Measurements from ENCODE around the gene SLCO4A1.

SLCO4A1 gene

GRCh38 chr20:62647521-62648317 is 5.4 kb downstream of the SLCO4A1 start:
- H3K4me3 ChIP-seq: no peak overlapping the region
- peak overlapping the region in 12 of 21 experiments; percentile 8 to 63 (median 34) for H3K27ac ChIP-seq

GRCh38 chr20:62648318-62648995 is 6.2 kb downstream of the SLCO4A1 start:
- Histone ChIP-seq H3K4me3 (no peak overlapping the region), H3K27ac (peak overlapping the region in 5 of 21 experiments; percentile 22 to 63 (median 56))

- Histone ChIP-seq H3K27ac (peak overlapping the region in 2 of 21 experiments; percentile 35 to 56), H3K4me3 (no peak overlapping the region)
Observed at GRCh38 chr20:62649140-62649539, 6.8 kb downstream of the SLCO4A1 start.

GRCh38 chr20:62650551-62651284 is 8.4 kb downstream of the SLCO4A1 start:
- peak overlapping the region in 20 of 21 experiments; percentile 50 to 92 (median 86) for H3K27ac ChIP-seq
- peak overlapping the region in 1 of 7 experiments; percentile 28 for H3K4me3 ChIP-seq

- H3K27ac ChIP-seq: peak overlapping the region in 20 of 21 experiments; percentile 50 to 92 (median 86)
- H3K4me3 ChIP-seq: peak overlapping the region; percentile 8 to 30 (median 14)
Observed at GRCh38 chr20:62651285-62652021, 9.2 kb downstream of the SLCO4A1 start.

- H3K27ac ChIP-seq: peak overlapping the region; percentile 20 to 92 (median 86)
Observed at GRCh38 chr20:62652041-62652893, 10.0 kb downstream of the SLCO4A1 start.

GRCh38 chr20:62652894-62653305 is 10.6 kb downstream of the SLCO4A1 start:
- Histone ChIP-seq H3K4me3 (peak overlapping the region in 3 of 7 experiments; percentile 8 to 30 (median 28)), H3K27ac (peak overlapping the region; percentile 20 to 92 (median 86))

More at GRCh38 chr20:62652041-62652893, 10.0 kb downstream of the SLCO4A1 start:
- peak overlapping the region; percentile 5 to 30 (median 14) for H3K4me3 ChIP-seq

- peak overlapping the region in 19 of 21 experiments; percentile 76 to 92 (median 86) for H3K27ac ChIP-seq
- no peak overlapping the region for H3K4me3 ChIP-seq
Observed at GRCh38 chr20:62653373-62653772, 11.1 kb downstream of the SLCO4A1 start.

GRCh38 chr20:62653951-62654685 is 11.8 kb downstream of the SLCO4A1 start:
- no peak overlapping the region for H3K4me3 ChIP-seq
- peak overlapping the region in 3 of 21 experiments; percentile 34 to 88 (median 80) for H3K27ac ChIP-seq

- H3K4me3 ChIP-seq: no peak overlapping the region
- peak overlapping the region in 1 of 21 experiments; percentile 14 for H3K27ac ChIP-seq
Observed at GRCh38 chr20:62655282-62656196, 13.2 kb downstream of the SLCO4A1 start.

- no peak overlapping the region for H3K27ac ChIP-seq
- no peak overlapping the region for H3K4me3 ChIP-seq
Observed at GRCh38 chr20:62656197-62656918, 14.1 kb downstream of the SLCO4A1 start.

- no peak overlapping the region for H3K4me3 ChIP-seq
- no peak overlapping the region for H3K27ac ChIP-seq
Observed at GRCh38 chr20:62656919-62657588, 14.8 kb downstream of the SLCO4A1 start.

- no peak overlapping the region for H3K27ac ChIP-seq
Observed at GRCh38 chr20:62657589-62657942, 15.3 kb downstream of the SLCO4A1 start.

GRCh38 chr20:62657956-62658355 is 15.7 kb downstream of the SLCO4A1 start:
- no peak overlapping the region for H3K4me3 ChIP-seq

More at GRCh38 chr20:62657589-62657942, 15.3 kb downstream of the SLCO4A1 start:
- no peak overlapping the region for H3K4me3 ChIP-seq

GRCh38 chr20:62658593-62659178 is 16.4 kb downstream of the SLCO4A1 start:
- Histone ChIP-seq H3K4me3 (no peak overlapping the region), H3K27ac (peak overlapping the region in 3 of 21 experiments; percentile 9 to 10 (median 10))

More at GRCh38 chr20:62657956-62658355, 15.7 kb downstream of the SLCO4A1 start:
- no peak overlapping the region for H3K27ac ChIP-seq
